GM18526 (cell line): ENCODE data around the gene GRID1.

Experiments
- POLR2A ChIP-seq: IDR thresholded peaks from 3 replicates; pipeline ENCODE4 v1.6.1; 2011; ENCODE audit not compliant: insufficient read length; ENCODE audit errors: extremely low read depth

GRID1 gene

DNA sequence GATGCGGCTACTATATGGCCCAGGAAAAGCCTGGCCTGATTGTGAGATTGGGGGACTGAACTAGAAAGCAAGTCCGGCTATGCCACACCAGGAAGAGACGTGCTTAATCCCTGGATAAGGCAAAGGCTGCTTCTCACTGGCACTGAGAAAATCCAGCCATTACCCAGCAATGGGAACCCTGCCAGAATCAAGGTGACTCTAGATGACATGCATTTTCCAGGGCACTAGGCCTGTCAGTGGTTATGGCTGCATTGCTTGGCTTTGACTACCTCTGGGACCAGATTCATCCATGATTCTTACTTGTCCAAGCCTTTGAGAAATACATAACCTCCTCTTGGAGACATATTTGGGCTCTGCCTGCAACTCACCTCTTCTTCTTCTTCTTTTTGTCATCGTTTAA lies 317.2 kb downstream of the GRID1 start:
- no peak for TF ChIP-seq POLR2A

DNA sequence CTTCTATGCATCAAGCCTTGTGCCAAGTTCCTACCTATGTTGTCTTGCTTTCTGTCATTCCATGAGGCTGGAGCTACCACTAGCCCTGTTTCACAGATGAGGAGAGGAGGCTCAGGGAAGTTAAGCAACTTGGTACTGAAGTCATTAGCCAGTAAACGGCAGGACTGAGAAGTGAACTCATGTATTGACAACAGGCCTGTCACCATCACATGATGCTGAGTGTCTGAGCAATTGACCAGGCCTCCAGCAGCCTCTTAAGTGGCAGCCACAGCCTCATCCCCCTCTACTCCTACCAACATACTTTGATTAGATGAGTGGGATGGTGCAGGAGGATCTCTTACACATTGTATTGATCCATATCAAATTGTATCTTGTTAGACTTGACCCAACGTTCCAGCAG lies 317.6 kb downstream of the GRID1 start:
- TF ChIP-seq POLR2A = no peak

DNA sequence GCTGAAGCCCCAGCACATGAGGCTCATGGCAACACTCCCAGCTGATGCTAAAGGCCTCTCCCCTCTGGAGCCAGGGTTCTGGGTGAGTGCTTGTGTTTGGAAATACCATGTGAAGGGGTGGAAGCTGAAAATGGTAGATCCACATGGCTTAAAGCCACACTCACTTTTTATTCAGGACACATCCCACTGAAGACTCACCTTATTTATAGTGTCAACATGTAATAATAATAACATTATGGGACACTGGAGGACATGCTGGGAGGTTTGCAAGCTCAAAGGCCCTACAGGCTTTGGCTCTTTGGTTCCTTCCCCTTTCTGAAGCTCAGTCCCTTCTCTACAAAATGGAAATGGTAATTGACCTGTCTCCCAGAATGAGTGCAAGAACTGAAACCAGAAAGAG lies 318.0 kb downstream of the GRID1 start:
- no peak for TF ChIP-seq POLR2A

DNA sequence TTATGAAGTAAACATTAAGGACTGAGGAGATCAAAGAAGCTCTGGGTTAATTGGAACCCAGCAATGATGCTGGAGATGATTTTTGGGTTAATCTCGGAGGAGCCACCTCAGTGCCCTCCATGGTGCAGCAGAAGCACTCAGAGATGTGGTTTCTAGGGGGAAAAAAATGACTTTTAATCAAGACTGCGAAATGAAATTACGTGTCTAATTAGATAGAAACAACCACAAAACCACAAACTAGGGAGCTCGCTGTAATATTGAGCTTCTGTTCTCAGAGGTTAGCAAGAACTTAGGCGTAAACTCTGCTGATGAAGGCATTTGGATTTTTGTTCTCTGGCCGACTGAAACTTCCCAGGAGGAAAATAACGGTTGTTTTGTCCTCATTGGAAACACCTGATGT lies 319.0 kb downstream of the GRID1 start:
- no peak for TF ChIP-seq POLR2A

DNA sequence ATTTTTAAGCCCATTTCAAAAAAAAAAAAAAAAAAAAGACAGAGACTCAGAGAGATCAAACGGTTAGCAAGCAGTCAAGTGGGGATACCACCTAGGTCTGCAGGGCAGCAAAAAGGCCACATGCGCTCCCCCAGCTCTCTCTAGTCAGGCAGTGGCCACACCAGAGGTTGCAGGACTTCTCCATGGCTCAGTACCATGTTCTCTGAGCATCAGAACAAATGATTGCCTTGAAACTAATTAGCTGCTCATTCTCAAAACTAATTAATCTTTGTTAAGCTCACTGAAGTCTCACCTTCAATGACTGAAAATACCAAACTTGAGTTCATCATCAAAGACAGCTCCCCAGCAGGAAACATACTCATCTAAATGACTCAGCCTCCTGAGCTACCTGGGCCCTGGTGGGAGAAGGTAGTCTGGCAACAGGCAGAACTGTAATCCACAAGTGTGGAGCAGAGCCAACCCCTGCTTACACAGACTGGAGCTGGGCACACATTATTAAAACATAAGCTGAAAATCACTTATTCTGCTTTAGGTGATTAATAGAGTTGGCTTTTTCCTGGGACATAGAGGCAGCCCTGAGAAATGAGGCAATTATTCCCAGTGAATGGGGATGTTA lies 319.6 kb downstream of the GRID1 start:
- TF ChIP-seq POLR2A = no peak

DNA sequence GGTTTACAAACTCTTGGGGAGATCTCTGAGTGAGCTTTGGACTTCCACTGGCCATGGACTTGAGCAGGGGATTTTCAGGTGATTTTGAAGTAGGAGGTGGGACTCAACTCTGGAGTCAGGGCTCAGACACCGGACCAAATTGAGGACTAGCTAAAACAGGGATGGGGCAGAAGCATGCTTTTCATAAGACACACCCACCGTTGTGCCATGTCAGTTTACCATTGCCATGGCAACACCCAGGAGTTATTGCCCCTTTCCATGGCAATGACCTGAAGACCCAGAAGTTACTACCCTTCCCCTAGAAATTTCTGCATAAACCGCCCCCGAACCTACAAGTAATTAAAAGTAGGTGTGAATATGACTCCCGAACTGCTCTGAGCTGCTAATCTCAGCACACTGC lies 320.7 kb downstream of the GRID1 start:
- TF ChIP-seq POLR2A = no peak

DNA sequence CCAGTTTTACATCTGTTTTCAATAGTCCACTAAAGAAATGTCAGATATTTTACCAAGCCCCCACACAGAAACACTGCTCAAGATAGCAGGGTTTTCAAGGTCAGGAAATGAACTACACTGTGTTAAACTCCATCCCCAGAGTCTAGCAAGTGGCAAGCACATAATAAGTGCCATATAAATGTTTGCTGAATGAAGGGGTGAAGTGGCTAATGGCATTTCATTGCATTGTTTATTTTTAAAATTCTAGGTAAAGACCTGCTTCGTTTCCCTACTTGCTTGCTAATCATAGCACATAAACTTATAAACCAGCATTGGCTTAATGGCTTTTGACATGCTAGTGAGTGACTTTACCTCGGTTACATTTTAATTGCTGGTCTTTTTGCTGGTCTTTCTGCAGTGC lies 322.6 kb downstream of the GRID1 start:
- no peak for TF ChIP-seq POLR2A

DNA sequence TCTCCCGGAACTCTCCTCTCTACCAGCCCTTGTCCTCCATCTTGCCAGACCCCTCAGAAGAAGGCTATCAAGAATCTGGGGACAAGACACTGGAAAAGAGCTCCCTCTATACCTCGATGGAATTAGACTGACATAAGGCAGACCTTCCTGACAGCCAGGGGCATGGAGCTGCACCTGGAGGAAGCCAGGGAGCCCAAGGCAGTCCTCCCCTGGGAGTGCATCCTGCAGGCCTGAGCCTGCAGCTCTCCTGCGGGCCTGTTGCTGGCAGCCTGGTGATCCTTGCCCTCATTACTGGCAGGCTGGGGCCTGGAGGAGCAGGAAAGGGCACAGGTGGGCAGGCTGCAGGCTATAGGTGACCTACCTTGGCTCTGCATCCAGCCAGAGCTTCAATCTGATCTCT lies 323.4 kb downstream of the GRID1 start:
- TF ChIP-seq POLR2A = no peak

DNA sequence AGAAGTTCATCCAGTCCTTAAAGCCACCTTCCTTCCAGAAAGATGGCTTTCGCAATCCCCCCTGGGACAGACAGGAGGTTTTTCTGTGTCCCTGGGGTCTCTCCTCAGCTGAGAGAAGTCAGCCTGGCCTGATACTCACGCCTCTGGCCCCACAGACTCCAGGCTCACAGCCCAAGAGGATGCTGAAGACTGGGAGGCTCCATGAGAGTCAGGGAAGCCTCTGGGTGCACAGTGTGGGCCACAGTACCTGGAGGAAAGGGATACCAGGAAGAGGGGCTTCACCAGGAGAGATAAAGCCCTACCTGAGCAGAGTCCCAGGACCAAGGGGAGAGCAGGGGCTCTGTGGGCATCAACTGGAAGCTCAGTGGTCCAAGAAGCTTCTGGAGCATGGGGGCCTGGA lies 324.4 kb downstream of the GRID1 start:
- no peak for TF ChIP-seq POLR2A

DNA sequence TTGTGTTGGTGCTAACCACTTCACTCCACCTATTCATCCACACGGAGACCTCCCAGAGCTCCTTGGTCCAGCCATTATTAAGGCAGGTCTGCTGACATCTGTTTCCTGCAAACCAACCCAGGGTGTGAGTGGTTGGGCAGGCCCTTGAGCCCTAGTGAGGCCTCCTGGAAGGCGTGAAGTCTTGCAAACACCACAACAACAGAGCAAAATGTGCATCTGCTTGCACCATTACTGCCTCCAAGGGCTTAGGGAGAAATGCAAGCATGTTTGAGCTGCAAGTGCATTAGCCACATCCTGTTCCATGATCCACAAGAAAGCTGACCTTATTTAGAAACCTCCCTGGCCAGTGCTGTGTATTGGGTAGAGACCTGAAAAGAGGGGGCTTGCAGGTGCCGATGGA lies 325.5 kb downstream of the GRID1 start:
- no peak for TF ChIP-seq POLR2A

DNA sequence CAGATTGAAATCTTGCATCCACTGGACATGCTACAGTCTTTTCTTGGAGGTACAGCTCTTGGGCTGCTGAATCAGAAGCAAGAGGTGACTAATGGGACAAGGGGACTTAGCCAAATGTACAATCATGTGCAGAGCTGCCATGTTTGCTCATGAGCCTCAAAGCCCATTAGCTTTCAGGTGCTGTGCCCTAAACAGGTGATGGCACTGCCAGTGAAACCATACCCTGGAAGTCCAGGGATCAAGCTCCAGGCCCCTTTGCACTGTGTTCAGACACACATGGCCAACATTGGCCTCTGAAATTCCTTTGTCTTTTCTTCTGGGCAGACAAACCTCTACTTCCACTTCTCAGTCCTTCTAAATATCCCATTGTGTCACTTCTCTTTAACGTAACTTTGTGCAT lies 328.2 kb downstream of the GRID1 start:
- TF ChIP-seq POLR2A = no peak

DNA sequence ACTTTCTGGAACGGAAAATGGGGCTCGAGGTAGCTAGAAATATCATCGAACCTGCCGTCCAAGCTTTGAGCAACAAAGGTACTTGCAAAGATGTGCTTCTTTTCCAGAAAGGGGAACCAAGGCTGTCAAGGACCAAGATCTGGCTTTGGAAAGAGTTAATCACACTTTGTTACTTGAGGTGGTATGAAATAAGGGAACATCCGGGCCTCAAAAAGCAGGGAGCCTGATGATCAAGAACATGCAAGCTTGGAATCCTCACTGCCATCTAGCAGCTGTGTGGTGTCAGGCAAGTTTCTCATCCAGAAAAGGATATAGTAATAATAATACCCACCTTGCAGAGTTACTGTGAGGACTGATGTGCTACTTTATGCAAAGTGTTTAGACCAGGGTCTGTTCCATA lies 329.5 kb downstream of the GRID1 start:
- TF ChIP-seq POLR2A = no peak

DNA sequence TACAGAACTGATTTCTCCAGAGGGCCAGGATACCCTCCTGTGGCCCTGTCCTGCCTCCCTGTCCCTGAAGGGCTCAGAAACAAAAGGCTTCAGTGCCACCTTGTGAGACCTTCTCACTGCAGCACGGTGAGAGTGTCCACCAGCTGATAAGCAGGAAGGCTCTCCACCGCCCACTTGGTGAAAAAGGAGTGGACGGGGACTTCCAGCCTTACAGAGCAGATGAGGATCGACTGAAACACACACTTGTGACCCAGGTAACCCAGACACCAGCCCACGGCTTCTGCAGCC lies 330.1 kb downstream of the GRID1 start:
- no peak for TF ChIP-seq POLR2A

DNA sequence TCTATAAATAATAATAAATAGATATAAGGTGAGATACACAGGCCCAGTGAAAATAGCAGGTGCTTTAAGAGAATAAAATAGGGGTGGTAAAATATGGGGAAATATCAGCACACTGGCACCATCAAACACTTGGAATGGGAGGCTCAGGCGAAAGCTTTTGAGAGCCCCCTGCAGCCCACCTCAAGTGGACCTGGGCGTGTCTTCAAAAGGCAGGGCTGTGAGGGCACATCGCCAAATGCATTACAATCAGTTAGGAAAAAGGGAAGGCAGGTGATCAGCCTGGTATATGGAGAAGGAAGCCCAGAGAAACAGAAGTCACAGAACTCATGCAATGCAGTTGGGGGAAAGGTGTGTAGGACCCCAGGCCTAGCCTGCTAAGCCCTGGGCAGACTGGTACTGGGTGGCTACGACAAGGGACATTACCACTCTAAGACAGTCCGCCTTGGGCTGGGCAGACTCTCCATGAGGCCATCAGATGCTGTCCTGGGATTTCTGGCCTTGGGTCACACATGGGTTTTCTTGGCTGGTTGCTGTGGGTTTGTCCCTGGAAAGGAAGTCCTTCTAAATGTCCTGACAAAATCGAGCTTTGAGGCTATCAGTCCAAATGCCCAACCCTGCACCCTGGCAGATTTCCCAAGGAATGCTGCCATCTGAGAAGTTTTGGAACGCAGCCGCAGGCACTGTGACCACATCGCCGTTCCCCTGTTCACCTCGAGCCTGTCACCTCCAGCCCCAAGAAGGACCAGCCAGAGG lies 330.6 kb downstream of the GRID1 start:
- TF ChIP-seq POLR2A = no peak

DNA sequence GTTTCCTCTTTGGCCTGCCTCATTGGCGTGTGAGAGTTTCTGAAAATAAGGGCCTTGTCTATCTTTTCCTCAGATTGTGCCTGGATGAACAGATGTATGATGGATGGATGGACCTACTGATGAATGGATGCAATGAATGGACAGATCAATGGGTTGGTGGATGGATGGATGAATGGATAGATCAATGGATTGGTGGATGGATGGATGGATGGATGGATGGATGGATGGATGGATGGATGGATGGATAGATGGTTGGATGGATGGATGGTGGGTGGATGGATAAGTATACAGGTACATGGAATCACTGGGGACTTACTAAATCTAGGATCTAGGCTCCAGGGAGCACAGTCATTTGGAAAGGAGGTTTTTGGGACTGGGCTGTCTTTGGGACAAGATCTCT lies 331.9 kb downstream of the GRID1 start:
- TF ChIP-seq POLR2A = no peak

DNA sequence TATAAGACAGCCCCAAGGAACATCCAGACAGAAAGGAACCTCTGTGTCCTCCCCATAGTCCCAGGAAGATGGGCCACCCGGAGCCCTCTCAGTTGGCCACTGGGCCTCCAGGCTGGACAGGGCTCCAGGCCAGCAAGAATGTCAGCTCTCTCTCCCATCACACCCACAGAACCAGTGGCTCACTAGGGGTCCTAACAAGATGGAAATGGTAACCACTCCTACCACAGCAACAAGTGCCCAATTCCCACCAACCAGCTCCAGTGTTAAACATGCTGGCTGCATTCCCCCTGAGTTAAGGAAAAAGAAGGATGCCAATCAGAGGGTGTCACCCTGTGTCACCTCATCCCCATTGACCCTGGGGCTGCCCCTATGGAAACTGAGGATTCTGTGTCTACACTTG lies 333.0 kb downstream of the GRID1 start:
- TF ChIP-seq POLR2A = no peak

DNA sequence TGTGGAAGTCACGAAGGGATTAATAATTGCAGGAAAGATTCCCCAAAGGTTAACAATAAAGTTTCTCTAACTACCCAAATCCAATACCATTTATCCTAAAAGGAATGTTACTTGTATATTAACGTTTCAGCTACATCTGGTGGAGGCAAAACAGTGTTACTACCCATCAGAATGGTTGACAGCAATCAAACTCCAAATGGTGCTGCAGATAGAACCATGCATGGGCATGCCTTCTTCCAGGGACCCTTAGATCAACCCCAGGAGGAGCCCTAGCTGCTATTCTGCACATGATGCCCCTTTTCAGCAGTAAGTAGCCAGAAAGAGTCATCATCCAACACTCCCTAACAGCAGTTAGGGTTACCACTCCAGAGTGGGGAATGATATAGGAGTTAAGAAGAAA lies 336.3 kb downstream of the GRID1 start:
- no peak for TF ChIP-seq POLR2A
